GM12801 (cell line): Measurements from ENCODE around the gene ZBTB38.

Source experiments
- CTCF ChIP-seq: IDR thresholded peaks from one replicate; pipeline ENCODE4 v1.5.1; 2011; ENCODE audit warnings: control low read depth; ENCODE audit not compliant: insufficient read length; ENCODE audit errors: extremely low read depth

Gene ZBTB38

GRCh38 chr3:141413391-141413790 is 45.1 kb downstream of the ZBTB38 start:
- no peak for TF ChIP-seq CTCF

GRCh38 chr3:141413801-141414689 is 45.7 kb downstream of the ZBTB38 start:
- no peak for TF ChIP-seq CTCF

GRCh38 chr3:141414800-141415462 is 46.6 kb downstream of the ZBTB38 start:
- TF ChIP-seq CTCF = no peak

- no peak for TF ChIP-seq CTCF
Measured at GRCh38 chr3:141415953-141416352, 47.6 kb downstream of the ZBTB38 start.
